ENCODE results near the gene GNAL.
"Not testable (repeated sequence)": the region's sequence is repeated elsewhere in the genome, so short reads cannot be mapped to it uniquely, and the experiment has no call there.

Gene GNAL

GRCh38 chr18:11668441-11669169, 20.5 kb upstream of the GNAL start:
- no peak for DNase-seq (ENCODE audit: low read depth in 2 of 2, low spot score in 1 of 2)

DNA sequence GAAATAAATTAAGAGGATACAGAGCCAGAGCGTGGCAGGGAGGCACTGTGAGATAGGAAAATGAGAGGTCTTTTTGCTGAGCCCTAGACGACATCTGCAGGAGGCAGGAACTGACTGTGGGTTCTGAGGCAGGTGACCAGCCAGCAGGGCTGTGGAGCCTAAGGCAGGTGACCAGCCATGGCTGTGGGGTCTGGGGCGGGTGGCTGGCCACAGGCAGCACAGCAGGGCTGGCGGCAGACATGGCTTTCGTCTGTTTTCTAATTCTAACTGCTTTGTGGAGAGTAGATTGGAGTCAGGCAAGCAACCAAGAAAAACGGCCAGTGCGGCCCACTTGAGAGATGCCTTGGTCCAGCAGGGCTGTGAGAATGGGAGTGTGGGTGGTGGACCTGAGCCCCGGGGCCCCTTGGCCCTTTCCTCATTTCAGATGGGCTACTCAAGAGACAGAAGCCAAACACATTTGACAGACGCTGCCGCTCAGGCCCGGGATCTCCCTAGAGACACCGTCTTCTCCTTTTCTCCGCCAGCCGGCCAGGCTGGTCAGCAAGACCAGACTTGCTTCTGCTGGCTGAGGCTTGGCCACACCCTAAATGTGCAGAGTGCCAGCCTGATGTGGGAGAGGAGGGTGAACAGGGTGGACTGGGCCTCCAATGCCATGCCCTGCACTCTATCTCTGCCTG, 19.7 kb upstream of the GNAL start:
- no peak for DNase-seq (ENCODE audit: low read depth in 2 of 2, low spot score in 1 of 2)

GRCh38 chr18:11669948-11670275, 19.2 kb upstream of the GNAL start:
- DNase-seq (ENCODE audit: low read depth in 2 of 2, low spot score in 1 of 2), result no peak

- no peak for DNase-seq (ENCODE audit: low read depth in 2 of 2, low spot score in 1 of 2)
Observed at GRCh38 chr18:11671156-11671555, 17.9 kb upstream of the GNAL start.

DNA sequence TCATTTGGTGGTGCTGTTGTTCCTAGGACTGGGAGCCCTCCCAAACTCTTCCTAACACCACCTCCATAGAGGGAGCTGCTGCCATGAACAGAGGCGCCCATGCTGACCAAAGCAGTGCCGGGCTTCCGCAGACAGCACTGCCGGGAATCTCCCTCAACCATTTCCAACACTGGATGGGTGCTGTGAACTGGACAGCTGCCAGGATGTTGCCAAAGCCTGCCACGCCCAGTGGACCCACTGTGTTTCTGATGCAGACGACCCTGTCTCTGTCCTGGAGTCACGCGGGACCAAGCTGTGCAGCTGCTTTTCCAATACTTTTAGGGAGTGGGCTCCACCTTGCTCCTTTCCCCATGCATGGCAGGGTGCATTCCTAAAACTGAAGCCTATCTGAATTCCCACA, 16.9 kb upstream of the GNAL start:
- DNase-seq (ENCODE audit: low read depth in 2 of 2, low spot score in 1 of 2), result no peak

GRCh38 chr18:11672846-11673454, 16.1 kb upstream of the GNAL start:
- DNase-seq (ENCODE audit: low read depth in 2 of 2, low spot score in 1 of 2), result no peak

GRCh38 chr18:11673560-11673959, 15.5 kb upstream of the GNAL start:
- DNase-seq (ENCODE audit: low read depth in 2 of 2, low spot score in 1 of 2), result no peak

GRCh38 chr18:11674119-11674518, 14.9 kb upstream of the GNAL start:
- DNase-seq (ENCODE audit: low read depth in 2 of 2, low spot score in 1 of 2), result no peak

- DNase-seq (ENCODE audit: low read depth in 2 of 2, low spot score in 1 of 2), result no peak
Observed at GRCh38 chr18:11676386-11676785, 12.7 kb upstream of the GNAL start.

- no peak for DNase-seq (ENCODE audit: low read depth in 2 of 2, low spot score in 1 of 2)
Observed at GRCh38 chr18:11676867-11677266, 12.2 kb upstream of the GNAL start.

DNA sequence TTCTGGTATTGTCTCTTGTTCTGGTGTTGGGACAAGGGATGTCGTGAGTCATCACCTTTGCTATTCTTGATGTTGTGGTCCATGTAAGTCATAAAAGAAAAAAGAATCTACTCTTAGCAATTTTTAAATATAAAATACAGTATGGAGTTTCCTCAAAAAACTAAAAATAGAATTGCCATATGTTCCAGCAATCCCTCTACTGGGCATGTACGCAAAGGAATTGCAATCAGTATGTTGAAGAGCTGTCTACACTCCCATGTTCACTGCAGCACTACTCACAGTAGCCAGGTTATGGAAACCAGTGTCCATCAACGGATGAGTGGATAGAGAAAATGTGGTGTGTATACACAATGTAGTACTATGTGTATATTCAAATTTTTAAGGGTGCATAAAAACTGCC, 10.9 kb upstream of the GNAL start:
- DNase-seq (ENCODE audit: low read depth in 2 of 2, low spot score in 1 of 2), result no peak

GRCh38 chr18:11689669-11690565, 853 bp downstream of the GNAL start:
- no peak for DNase-seq (ENCODE audit: low read depth in 2 of 2, low spot score in 1 of 2)

- not testable (repeated sequence) for DNase-seq (ENCODE audit: low read depth in 2 of 2, low spot score in 1 of 2)
Observed at GRCh38 chr18:11690660-11691059, 1.6 kb downstream of the GNAL start.

DNA sequence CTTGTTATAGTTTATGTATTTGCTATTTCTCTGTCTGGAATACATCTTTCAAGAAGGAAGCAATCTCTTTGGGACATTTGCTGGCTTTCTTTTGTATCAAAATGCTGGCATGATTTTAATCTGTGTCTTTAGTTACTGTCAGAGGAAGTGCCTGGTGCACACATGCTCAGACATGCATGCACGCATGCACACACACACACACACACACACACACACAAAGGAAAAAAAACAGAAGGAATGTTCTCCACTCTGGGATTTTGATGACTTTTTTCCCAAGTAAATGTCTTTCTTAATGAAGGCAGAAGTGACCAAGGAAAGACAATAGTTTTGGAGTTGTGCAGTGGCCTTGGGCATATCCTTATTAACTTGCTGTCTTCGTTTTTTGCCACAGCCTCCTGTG, 6.7 kb downstream of the GNAL start:
- no peak for DNase-seq (ENCODE audit: low read depth in 2 of 2, low spot score in 1 of 2)

DNA sequence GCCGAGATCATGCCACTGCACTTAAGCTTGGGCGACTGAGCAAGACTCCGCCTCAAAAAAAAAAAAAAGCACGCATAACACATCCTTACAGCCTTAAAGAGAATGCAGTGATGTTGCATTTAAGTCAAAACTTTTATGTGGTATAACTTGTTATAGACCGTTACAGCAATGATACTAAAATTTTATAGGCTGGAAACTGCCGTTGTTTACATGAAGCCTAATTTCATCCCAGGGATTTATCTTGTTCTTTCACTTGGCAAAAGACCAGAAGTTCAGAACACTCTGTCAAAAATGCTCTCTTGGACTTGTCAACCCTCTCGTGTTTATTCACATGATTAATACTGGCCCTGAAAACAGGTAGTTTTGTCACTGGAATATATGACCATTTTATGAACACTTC, 7.4 kb downstream of the GNAL start:
- DNase-seq (ENCODE audit: low read depth in 2 of 2, low spot score in 1 of 2), result no peak

- no peak for DNase-seq (ENCODE audit: low read depth in 2 of 2, low spot score in 1 of 2)
Observed at GRCh38 chr18:11700876-11701275, 11.8 kb downstream of the GNAL start.

GRCh38 chr18:11710578-11710977, 21.5 kb downstream of the GNAL start:
- DNase-seq (ENCODE audit: low read depth in 2 of 2, low spot score in 1 of 2), result no peak

DNA sequence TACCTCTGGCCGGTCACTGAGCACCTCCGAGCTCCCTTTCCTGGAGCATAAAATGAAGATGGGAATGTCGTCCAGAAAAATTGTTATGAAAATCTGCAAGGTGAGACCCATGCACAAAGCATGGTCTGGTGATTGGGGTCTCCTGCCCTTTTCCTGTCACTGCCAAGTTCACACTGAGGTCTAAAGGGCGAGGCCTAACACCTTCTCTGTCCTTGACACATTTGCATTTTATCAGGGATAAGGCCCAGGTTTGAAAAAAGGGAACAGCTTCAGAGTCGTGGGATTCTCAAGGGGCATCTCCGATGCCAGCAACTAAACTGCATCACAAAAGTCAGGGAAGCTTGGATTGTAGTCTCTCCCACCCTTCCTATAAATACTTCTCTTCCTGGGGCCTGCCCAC, 24.7 kb downstream of the GNAL start:
- no peak for DNase-seq (ENCODE audit: low read depth in 2 of 2, low spot score in 1 of 2)

DNA sequence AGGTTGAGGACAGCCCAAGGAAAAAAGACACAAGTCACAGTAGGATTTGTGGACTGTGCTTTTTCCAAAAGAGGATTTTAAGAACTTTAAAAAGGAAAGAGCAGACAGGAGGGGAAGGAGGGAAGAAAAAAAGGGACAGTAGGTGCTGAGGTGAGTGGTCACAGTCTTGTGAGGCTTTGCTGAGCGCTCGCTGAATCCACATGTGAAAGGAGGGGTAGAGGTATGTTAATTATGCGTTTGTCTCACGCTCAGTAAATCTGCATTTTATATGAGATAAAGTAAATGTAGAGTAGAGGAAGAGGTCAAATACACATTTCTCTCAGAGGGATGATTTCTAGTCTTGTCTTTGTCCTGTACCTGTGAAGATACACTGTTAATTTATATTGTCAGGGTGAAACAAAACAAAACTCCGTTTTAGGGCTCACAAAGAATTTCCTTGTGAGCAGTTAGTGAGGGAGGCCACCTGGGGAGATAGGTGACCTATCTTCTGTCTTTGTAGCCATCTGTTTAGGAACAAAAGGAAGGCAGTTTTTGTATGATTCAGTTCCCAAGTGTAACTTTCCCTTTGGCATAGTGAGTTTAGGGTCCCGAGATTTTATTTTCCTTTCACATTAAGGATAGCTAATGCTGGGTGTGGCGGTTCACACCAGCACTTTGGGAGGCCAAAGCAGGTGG, 25.3 kb downstream of the GNAL start:
- DNase-seq (ENCODE audit: low read depth in 2 of 2, low spot score in 1 of 2), result no peak

GRCh38 chr18:11716767-11717315, 27.8 kb downstream of the GNAL start:
- DNase-seq (ENCODE audit: low read depth in 2 of 2, low spot score in 1 of 2), result not testable (repeated sequence)

DNA sequence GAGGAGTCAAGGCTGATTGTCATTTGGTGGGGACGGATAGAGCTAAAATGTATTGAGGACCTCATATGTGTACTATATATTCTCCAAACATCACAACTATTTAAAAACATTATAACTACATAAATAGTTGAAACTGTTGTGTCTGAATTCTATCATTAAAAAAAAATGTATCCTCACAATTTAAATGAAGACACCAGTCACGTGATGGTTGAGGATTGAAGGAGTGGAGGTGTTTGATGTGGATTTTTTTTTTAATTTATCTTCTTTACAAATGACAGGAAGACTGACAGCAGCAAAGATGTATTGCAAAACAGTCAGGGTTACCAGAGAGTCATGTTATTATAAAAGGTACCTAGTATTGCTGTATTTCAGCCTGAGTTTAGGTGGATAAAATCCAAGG, 30.0 kb downstream of the GNAL start:
- DNase-seq (ENCODE audit: low read depth in 2 of 2, low spot score in 1 of 2), result no peak

Data from stimulated activated CD8-positive, alpha-beta memory T cell treated with anti-CD3 and anti-CD28 coated beads, Interleukin-4, amount 100 ng/mL, for 4 hours (primary cell).